Caki2 (cell line): ENCODE data around the gene CNTNAP2. TPM values are rescaled to one million over a fixed set of nuclear protein-coding genes. Genes with fewer than 3 reads are reported as not detected.

ENCODE experiments used
- DNase-seq: peaks from one replicate; pipeline ENCODE4 v3.0.0-alpha.2; 2015; ENCODE audit warnings: low read depth
- in situ Hi-C: cut with HindIII; loops from 2 replicates; pipeline ENCODE4 v1.10.0; 2016; ENCODE audit warnings: low sequenced_read_pairs, low pct_unique_long_range_greater_than_20kb, mixed read lengths
- total RNA-seq: library from RNA; depleted of rRNA; stranded (reverse); fragments of >200 nt; shearing (Covaris generic); gene quantifications from 2 replicates; pipeline ENCODE4 v1.2.3, GENCODE V29; 2014; ENCODE audit warnings: low replicate concordance

Gene CNTNAP2
- total RNA-seq, 1 experiment from 2014 or later: not detected

DNA sequence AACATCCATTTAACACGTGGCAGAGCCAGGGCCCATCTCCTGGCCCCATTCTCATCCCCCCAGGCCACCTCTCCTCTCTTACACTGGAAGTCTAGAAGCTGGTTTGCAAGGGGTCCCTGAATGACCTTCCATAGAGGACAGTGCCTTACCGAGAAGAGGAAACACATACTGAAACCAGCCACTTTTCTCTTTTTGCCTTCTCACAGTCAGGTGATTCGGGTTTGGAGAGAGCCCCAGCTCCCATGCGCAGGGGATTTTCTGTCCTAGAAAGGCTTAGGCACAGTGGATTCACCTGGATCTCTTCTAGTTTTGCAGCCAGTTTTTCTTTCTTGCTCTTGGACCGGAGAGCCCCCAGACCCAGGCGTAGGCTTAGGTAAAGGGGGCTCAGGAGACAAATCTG, 2139.8 kb downstream of the CNTNAP2 start:
- in situ Hi-C loops: no loop called here
- DNase-seq: no peak

GRCh38 chr7:148260599-148260998, 2144.0 kb downstream of the CNTNAP2 start:
- no peak for DNase-seq
- in situ Hi-C loops: no loop called here

- in situ Hi-C loops: no loop called here
- DNase-seq: no peak
Observed at GRCh38 chr7:148261523-148261922, 2144.9 kb downstream of the CNTNAP2 start.

GRCh38 chr7:148261996-148262688, 2145.5 kb downstream of the CNTNAP2 start:
- in situ Hi-C loops: no loop called here
- DNase-seq: no peak

GRCh38 chr7:148262721-148263229, 2146.2 kb downstream of the CNTNAP2 start:
- in situ Hi-C loops: no loop called here
- peak; percentile 34 for DNase-seq

DNA sequence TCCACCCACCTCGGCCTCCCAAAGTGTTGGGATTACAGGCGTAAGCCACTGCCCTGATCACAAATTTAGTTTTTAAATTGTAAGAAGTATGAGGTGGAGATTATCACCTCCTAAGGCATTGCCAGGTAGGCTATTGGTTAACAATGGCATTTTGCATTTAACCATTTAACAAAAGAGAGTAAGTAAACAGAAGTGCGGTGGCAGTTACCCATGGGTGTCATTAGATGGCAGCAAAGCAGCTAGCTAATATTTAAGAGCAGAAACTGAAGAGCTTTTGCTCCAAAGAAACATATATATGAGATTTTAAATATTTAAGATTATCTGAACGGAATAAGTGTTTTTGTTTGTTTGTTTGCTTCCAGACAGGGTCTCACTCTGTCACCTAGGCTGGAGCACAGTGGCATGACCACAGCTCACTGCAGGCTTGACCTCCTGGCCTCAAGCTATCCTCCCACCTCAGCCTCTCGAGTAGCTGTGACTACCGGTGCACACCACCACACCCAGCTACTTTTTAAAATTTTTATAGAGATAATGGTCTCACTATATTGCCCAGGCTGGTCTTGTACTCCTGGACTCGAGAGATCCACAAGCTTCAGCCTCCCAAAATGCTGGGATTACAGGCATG, 2148.4 kb downstream of the CNTNAP2 start:
- DNase-seq: peak; percentile 22
- in situ Hi-C loops: no loop called here

- in situ Hi-C loops: no loop called here
- no peak for DNase-seq
Observed at GRCh38 chr7:148265896-148266295, 2149.3 kb downstream of the CNTNAP2 start.

DNA sequence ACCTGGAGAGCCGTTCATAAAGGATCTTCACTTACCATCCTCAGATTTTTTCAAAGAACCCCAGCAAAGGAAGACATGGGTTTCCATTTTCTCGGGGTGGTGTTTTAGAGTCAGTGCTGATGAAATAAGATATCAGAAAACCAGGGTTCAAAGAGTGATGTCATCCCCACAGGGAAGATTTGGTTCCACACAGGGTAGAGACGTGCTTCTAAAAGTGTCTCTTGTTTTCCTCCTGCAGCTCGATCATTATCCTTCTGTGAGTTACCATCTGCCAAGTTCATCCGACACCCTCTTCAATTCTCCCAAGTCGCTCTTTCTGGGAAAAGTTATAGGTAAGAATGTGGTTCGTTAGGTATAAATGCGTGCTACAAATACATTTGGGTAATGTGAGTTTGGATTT, 2150.2 kb downstream of the CNTNAP2 start:
- DNase-seq: no peak
- in situ Hi-C loops: no loop called here

GRCh38 chr7:148270576-148270975, 2154.0 kb downstream of the CNTNAP2 start:
- DNase-seq: no peak
- in situ Hi-C loops: no loop called here

GRCh38 chr7:148274118-148274517, 2157.5 kb downstream of the CNTNAP2 start:
- DNase-seq: no peak
- in situ Hi-C loops: no loop called here

- in situ Hi-C loops: no loop called here
- DNase-seq: no peak
Observed at GRCh38 chr7:148275359-148275890, 2158.8 kb downstream of the CNTNAP2 start.

GRCh38 chr7:148276314-148277041, 2159.9 kb downstream of the CNTNAP2 start:
- in situ Hi-C loops: no loop called here
- DNase-seq: no peak

DNA sequence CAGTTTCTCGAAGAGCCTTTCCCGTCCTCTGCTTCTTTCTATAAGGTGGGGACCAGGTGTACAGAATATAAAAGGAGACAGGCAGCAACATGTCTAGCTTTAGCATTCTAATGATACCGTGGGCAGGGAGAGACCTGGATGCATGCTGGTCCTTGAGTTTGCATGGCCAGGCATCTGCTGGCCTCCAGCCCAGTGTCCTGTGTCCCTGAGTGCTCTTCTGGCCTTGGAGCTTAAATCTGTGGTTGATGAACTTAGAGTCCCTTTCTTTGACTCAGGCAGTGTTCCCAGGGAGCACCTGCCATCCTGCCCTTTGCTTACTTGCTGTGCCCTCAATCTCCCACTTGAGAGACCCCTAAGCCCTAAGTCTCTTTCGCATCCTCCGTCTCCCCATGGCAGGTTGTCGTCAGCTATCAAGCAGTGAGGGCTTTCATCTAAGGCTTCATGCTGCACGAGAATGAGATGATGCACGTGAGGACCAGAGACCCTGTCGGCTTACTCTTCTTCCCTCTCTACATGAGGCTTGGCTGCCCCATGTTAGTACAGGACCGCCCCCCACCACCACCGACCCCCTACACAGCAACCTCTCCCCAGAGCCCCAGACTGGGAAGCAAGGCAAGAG, 2160.6 kb downstream of the CNTNAP2 start:
- in situ Hi-C loops: no loop called here
- DNase-seq: no peak

GRCh38 chr7:148286150-148286549, 2169.5 kb downstream of the CNTNAP2 start:
- in situ Hi-C loops: no loop called here
- DNase-seq: peak; percentile 4

DNA sequence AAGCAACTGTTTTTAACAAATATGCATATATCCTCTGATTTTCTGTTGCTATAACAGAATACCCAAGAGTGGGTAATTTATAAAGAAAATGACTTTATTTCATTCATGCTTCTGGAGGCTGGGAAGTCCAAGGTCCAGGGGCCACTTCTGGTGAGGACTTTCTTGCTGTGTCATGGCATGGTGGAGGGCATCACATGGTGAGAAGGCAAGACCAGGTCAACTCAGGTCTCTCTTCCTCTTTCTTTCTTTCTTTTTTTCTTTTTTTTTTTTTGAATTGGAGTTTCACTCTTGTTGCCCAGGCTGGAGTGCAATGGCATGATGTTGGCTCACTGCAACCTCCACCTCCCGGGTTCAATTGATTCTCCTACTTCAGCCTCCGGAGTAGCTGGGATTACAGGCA, 2170.9 kb downstream of the CNTNAP2 start:
- in situ Hi-C loops: no loop called here
- no peak for DNase-seq

DNA sequence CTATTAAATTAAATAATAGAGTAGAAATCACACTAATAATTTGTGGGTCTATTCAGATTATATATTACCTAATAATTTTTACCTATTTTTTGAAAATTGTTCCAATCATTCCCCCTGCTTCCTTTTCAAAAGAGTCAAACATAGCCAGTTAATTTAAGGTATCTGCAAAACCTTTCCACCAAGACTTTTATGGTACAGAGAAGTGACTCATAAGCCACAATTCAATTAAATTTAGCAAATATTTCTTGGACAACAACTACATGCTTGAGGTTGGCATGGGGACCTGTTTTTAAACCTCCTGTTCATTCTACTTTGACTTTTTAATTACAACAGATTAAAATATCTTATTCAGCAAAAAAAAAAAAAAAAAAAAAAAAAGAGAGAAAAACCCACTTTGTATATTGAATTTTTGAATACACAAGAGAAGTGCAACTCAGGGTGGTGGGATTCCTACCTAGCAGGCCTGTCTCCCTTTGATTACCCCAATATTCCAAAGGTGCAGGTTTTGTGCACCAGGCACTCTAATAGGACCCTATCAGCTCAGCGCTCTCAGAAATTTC, 2172.1 kb downstream of the CNTNAP2 start:
- DNase-seq: no peak

DNA sequence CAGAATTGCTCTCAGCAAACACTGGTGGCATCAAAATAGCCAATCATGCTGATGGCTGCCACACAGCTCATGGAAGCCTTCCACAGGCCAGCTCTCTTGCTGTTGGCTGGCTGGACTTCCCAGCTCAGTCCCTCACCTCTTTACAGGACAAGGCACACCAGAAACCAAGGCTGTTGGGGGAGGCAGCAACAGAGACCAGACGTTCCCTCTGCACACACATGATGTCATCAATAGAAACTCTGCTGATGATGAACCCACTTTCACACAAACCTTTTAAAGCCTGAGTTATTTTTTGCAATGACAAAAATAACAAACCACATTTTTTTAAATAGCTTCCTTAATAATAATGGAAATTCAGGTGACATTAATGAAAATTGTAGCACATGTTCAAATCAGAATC, 2173.0 kb downstream of the CNTNAP2 start:
- in situ Hi-C loops: no loop called here
- no peak for DNase-seq

More for the DNA sequence above, 2172.1 kb downstream of the CNTNAP2 start:
- in situ Hi-C loops: no loop called here

DNA sequence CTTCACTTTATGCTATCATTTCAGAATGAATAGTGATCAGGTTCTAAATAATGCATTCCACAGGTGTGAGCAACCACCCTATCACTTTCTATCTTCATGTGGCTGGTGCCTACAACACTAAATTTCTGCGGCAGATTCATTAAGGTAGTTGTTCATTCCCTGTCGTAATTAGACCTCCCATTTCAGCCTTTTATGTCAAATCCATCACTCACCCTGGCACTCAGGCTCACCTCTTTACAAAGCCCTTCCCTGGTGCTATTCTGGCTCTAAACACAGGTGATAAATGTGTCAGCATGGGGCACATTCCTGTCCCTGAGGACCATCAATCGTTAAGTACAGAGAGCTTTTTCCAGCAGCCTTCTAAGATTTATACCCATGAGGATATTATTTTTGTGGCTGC, 2173.9 kb downstream of the CNTNAP2 start:
- in situ Hi-C loops: no loop called here

More for the DNA sequence above, 2173.9 kb downstream of the CNTNAP2 start:
- DNase-seq: no peak
